ENCODE measurements around the gene KPNA4.

GRCh38 chr3:160613661-160614060, 48.3 kb upstream of the KPNA4 start:
- no peak for TF ChIP-seq RFX5 (IDR thresholded peaks at IDR 0.05; ENCODE audit: low read depth, low read length)
- TF ChIP-seq POLR2A (IDR thresholded peaks at IDR 0.05; ENCODE audit: low read depth, low read length) = no peak

Data from IMR-90 (cell line).